GM21717 (cell line): ENCODE results near the gene REXO1.
"Not testable (repeated sequence)": the region's sequence is repeated elsewhere in the genome, so short reads cannot be mapped to it uniquely, and the experiment has no call there.

ENCODE experiments used
- ATAC-seq: cut with Tn5 transposase; IDR thresholded peaks from one replicate; pipeline ENCODE4 v1.9.1; 2021; ENCODE audit warnings: mild to moderate bottlenecking, moderate library complexity; ENCODE audit not compliant: unreplicated experiment

The REXO1 gene

DNA sequence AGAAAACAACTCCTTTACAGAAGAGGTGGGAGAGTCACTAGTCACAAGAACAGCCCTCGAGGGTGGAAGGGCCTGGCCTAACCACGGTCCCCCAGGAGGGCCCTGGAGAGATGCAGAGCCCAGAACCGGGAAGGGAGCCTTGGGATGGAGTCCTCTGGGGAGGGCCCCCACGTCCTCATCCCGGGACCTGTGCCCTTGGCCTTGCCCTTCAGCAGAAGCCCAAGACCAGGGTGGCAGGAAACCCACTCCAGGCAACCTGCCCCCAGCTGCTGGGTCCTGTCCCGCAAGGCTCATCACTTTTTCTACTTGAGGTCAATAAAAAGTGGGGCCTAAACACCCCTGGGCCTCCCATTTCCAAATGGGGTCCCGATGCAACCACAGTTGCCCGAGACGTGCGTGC is 33.9 kb downstream of the REXO1 start:
- ATAC-seq, result no peak

DNA sequence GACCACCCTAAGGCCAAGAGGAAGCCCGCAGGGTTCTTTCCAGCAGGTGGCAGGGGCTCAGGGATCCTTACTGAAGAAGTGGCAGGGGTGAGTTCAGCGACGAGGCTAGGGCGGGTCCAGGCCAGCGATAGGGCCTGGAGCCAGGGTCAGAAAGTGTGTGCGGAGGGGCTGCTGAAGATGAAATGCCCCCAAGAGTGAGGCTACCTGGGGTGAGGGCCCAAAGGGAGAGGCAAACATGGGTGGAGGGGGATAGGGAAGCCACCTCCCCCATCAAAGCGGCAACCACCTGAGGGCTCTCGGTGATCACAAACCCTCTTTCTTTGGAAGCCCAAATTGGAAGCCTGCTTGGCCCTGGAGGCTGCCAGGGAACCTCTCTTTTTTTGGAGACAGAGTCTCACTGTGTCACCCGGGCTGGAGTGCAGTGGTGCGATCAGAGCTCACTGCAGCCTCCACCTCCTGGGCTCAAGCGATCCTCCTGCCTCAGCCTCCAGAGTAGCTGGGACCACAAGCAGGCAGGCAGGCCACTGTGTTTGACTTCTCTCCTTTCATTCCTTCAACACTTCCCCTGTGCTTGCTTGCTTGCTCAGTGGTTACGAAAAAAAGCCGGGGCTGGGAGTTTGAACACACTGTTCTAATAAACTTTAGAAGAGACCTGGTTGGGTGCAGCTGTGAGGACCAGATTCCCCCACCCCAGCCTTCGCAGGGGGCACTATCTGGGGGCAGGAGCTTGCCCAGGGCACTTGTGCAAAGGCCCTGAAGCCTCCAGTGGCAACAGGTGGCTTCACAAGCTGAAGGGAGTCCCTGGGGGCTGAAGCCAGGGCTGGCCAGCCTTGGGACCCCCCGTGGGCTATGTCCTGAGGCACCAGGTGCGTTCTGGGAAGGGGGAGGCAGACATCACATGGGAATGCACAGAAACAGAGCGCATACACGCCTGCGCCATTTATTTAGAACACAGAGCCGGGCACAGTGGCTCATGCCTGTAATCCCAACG is 34.8 kb downstream of the REXO1 start:
- ATAC-seq, result no peak

DNA sequence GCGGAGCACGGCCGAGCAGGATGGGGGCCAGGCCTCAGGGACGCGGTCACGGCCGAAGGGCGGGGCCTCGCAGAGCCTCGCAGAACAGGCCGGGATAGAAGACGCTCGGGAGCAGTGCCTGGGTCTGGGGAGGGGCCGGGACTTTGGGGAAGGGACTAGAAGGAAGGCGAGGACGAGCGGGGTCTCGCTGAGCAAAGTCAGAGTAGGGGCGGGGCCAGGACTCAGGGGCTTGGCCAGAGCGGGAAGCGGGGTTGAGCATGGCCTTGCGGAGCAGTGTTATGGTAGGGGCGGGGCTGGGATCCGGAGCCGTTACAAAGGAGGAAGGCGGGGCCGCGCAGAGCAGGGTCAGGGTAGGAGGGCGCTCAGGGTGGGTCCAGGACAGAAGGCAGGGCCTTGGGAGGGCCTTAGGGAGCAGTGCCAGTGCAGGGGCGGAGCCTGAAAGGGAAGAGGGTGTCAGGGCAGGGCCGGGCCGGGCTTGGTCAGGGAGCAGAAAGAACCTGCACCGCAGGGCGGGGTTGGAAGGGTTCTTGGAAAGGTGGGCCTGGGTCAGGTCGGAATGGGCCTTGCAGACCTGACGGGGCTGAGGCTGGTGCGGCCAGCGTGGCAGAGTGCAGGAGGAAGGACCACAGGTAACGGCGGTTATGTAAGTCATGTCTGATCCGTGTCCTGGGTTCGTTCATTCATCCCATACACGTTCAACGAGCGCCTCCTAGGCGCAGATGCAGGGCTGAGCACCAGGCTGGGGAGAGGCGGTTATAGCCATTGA is 35.7 kb downstream of the REXO1 start:
- peak; percentile 65 for ATAC-seq

DNA sequence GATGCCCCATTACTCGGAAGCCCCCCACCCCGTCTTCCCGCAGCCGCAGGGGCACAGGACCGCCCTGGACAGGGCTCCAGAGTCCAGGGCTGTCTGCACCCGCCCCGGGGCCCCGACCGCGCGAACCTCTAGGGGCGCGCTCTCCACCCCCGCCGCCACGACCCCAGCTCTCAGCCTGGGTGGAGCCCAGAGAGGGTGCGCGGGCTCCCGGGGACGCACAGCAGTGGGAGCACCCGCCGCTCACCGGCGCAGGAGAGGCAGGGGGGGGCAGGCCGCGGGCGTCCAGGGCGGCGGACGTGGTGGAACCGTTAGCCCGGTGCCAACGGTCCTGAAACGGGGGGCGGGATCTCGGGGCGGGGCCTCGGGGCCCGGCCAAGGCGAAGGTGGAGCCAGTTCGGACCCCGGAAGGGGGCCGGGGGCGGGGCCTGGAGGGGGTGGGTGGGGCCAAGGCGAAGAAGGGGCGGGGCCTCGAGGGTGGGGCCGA is 36.3 kb downstream of the REXO1 start, which contains the start of gene ATP8B3:
Gene ATP8B3, minus strand, starts transcription at position 335 of the 484 bp plus-strand sequence. CDS start 540 bp downstream, outside the sequence.
- ATAC-seq, result no peak

DNA sequence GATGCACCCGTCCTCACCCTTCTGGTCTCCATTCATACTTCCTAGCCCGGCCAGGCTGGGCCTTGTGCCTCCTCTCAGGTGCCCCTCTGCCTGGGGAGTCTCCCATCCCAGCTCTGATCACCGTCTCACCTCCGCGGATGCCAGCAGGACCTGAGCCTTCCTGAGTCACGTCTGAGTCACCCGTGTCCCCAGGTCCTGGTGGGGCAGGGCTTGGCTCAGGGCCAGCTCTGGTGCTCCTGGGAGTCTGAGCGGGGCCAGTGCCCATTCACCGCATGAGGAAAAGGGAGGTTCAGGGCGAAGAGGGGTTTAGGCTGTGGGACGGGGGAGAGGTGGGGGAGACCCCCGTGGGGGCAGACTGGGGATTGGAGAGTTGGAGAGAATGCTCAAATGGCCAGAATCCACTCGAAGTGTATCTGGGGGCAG is 36.8 kb downstream of the REXO1 start:
- ATAC-seq, result no peak

DNA sequence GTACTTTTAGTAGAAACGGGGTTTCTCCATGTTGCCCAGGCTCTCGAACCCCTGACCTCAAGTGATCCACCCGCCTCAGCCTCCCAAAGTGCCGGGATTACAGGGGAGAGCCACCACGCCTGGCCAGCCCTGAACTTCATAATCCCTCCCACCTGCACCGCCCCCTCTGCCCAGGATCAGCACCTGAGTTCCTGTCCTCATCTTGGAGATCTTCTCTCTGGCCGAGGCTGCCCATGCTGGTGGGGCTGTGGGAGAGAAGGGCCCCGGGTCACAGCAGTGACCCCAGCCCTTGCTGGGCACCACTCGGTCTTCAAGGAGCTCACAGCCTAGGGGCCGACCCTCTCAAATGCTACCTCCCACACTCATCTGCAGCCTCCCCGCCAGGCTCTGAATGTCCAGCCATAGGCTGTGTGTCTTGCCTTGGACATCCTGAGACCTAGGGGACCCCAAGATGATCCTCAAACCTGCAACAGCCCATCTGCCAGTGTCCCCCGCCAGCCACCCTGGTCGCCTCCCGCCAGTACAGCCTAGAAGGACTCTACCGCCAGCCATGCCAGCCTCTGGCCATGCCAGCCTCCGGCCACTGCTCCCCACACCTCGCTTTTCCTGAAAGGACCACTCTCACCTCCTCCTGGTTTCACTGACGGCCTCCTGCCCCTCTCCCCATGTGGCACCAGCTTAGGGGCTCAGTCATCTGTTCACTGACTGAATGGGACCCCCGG is 37.7 kb downstream of the REXO1 start:
- no peak for ATAC-seq

DNA sequence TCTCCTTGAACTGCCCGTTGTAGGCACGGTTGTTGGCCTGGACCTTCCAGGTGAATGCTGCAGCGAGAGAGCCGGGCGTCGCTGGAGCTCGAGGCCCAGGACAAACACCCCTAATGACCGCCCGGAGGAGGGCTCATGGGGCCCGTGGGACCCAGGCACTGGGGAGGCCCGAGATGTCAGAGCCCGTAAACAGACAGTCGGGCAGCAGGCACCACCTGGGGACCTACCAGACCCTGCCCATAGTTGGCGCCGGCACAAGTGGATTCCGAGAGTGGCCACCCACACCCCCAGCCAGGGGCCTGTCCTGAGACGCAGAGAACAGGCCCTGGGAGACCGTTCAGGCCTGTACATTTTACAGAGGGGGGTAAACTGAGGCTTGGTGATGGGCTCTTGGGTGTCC is 38.6 kb downstream of the REXO1 start:
- no peak for ATAC-seq

DNA sequence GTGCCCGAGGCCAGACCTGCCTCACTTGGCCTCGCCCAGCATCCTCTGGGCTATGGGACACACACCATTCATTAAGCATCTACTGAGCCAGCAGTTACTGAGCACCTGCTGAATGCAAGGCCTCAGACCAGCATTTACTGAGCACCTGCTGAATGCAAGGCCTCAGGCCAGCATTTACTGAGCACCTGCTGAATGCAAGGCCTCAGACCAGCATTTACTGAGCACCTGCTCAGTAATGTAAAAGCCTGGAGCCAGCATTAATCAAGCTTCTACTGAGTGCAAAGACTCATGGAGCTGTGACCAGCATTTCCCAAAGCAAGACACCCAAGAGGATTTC is 39.9 kb downstream of the REXO1 start:
- ATAC-seq, result no peak

DNA sequence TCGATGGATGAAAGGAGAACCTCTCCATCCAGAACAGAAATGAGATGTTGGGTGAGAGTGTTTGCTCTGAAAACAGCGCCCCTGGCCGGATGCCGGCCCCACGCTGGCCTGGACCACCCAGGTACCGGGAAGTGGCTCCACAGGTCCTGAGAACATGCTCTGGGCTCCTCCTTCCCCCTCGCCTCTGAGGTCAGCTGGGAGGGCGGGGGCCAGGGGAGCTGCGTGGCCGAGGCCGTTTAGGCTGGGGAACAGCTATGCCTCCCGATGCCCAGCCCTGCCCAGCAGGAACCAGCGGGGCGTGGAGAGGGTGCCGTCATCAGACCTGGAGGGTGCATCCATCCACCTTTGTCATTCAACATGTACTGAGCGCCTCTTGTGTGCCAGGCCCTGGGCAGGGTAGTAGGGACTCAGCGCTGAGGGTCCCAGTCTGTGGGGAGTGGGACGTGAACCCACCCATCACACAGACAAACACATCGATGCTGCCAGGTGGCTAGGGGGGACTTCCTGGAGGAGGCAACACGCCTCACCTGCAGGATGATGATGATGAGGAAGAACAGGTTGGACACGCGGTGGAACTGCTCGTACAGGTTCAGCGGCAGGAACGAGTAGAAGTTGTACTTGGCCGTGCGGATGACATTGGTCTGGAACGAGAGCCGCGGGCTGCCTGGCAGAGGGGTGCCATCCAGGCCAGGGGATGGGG is 40.4 kb downstream of the REXO1 start:
- ATAC-seq, result no peak

DNA sequence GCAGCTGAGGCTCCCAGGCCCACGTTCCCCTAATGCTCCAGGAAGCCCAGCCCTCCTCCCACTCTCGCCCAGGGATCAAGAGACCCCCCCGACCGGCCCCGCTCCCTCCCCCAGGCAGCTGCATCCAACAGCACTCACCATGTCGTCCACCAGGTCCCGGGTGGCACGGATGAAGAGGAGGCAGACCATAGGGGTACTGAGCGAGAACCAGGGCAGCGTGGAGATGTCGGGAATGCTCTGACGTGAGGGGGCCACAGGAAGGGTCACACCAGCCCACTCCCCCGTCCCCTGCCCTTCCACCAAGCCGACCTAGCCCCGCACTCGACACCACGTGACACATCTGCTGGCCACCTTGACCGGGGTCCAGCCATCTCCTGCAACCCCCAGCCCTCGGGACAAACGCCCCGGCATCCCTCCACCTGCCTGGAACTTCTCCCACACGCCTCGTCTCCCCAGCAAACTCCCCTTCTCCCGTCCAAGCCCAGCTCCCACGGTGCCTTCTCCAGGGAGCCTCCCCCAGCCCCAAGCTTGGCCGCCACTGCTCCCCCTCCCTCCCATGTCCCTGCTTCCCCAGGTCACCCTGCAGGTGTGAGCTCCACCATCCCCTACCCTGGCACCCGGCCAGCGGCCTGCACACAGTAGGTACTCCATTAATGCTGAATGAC is 41.1 kb downstream of the REXO1 start:
- ATAC-seq, result no peak

DNA sequence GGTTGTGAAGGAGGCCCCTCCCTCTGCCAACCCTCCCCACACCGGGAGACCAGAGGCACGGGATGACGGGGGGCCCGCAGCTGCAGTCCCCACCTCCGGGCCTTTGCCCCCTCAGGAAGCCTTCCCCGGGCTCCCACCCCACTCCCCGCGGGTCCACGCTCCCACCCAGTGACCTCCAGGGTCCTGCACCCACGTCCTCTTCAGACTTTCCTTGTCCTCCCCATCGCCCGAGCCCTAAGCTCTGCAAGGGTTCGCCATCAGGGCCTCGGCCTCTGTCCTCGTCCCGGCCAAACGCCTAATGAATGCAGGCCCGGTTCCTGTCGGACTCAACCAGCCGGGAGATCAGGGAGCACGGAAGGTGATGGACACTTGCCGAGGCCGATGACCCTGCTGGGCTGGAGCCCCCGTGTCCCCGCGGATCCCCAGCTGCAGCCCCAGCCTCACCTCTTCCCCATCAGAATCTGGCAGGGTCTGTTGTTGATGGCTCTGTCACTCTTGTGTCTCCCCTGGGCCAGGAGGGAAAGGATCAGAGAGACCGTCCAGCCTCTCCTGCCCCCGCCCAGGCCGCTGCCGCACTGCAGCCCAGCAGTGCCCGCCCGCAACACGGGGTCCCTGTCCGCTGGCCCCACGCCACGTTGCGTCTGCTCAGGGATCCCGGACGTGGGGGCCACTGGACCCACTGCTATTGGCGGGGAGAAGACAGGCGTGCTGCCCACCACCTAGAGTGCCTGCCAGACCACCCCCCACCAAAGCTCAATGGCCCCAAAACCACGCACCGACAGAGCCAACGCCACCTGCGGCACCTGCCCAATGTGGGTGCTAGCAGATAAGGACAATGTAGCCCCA is 41.9 kb downstream of the REXO1 start:
- no peak for ATAC-seq

DNA sequence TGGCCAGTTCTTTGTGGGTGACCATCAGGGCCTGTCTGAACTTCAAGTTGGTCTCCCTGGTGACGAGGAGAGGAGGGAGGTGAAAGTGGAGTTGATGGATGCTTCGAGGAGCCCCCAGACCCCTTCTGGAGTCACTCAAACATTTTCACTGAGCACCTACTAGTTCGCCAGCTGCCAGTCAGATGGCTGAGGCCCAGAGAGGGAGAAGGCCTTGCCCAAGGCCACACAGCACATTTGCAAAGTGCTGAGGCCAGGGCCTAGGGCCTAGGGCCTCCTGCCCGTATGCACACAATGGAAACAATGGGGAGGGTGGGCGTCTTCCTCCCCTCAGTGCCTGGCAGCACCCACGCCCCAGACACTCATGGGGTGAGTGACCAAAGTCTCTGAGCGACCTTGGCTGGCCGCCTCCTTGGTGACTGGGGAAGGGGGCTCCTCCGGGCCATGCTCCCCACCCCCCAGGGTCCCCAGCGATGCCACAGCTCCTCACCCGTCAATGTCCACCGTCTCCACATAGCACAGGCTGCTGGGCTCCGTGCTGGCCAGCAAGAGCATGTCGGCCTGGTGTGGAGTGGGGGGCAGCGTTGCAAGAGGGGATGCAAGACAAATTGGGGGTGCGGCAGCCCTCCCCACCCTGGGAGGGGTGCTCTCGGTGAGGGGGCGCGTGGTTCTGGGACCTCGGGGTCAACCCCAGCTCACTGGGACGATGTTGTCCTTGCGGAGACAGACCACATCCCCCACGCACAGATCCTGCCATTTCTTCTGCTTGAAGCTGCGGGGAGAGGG is 42.7 kb downstream of the REXO1 start:
- ATAC-seq, result no peak

DNA sequence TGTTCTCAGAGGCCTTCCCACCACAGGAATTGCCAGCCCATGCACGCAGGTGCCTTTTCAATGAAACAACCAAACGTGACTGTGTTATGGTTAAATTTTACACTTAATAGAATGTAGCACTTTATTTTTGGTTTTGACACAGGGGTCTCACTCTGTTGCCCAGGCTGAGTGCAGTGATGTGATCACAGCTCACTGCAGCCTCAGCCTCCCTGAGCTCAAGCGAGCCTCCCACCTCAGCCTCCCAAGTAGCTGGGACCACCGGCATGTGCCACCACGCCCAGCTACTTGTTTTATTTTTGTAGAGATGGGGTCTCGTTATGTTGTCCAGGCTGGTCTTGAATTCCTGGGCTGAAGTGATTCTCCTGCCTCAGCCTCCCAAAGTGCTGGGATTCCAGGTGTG is 43.4 kb downstream of the REXO1 start:
- no peak for ATAC-seq

DNA sequence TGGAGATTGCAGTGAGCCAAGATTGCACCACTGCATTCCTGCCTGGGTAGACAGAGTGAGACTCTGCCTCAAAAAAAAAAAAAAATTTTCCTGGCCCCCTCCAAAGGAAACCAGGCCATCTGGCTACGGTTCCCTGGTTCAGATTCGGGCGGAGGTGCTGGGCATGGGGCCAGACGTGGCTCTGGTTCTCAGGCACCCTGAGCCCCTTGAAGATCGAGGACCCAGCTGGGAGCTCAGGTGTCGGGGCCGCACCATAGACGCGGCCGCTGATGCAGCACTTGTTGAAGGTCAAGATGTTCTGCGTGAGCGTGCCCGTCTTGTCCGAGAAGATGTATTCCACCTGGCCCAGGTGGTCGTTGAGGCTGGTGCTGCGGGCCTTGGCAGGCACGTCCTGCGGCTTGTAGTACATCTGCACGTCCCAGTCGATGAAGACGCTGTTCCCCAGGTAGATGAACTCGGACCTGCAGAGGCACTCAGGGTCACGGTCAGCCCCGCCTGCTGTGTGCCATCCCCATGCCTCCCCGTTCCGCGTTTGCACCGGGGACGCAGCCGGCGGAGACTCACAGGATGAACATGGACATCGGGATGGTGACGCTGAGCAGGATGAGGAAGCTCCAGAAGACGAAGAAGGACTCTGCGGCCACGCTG is 48.5 kb downstream of the REXO1 start:
- no peak for ATAC-seq

DNA sequence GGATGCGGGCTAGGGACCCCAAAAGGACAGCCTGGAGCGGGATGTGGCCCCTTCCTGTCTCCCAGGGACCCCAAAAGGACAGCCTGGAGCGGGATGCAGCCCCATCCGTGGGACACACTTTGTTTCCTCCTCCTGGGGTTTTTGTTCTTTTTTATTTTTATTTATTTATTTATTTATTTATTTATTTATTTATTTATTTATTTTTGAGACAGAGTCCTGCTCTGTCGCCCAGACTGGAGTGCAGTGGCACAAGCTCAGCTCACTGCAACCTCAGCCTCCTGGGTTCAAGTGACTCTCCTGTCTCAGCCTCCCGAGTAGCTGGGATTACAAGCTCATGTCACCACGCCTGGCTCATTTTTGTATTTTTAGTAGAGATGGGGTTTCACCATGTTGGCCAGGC is 51.0 kb downstream of the REXO1 start:
- ATAC-seq, result not testable (repeated sequence)

DNA sequence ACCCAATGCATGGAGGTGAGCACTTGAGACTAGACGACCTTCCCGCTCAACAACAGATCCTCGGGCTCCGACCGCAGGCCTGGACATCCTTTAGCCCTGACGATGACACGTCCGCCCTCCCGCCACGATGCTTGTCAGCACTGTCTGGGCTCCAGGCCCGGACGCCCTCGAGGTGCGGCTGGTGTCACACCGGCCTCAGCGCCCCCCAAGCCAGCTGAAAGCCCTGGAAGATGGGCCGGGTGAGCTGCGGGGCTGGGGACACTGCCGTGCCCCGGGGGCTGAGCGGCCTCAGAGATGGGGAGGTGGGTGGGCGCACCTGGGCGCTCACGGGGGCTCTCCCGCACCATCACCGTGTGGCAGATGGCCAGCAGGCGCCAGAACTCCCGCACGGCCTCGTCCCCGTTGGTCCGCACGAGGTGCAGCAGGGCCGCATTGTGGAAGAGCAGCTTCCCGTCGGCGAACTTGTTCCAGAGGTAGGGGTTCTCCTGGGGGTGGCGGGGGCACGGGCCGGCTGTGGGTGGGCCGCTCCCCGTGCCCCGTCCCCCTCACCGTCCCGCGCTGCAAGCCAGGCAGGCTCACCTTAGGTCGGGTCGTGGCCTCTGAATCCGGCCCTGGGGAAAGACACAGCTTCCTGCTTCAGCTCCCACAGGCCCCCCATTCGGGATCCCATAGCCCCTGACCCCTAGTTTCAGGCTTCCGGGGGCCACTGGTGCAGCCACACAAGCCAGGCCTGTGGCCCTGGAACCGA is 51.7 kb downstream of the REXO1 start:
- no peak for ATAC-seq
